WERI-Rb-1 (cell line): Measurements from ENCODE around the gene JAKMIP2.
"Not testable (repeated sequence)": the region's sequence is repeated elsewhere in the genome, so short reads cannot be mapped to it uniquely, and the experiment has no call there.

Source experiments
- DNase-seq: peaks from one replicate; pipeline ENCODE4 v3.0.0-alpha.2; 2020
- H3K27ac ChIP-seq: fragments of 250-450 bp; sonication (Bioruptor Pico); 2 replicates; pipeline ENCODE4 v1.5.1; 2020; ENCODE audit warnings: mild to moderate bottlenecking, moderate library complexity
- H3K27me3 ChIP-seq: fragments of 250-450 bp; sonication (Bioruptor Pico); 2 replicates; pipeline ENCODE4 v1.5.1; 2021; ENCODE audit warnings: mild to moderate bottlenecking, low read depth, moderate library complexity; ENCODE audit not compliant: insufficient read depth, severe bottlenecking
- H3K36me3 ChIP-seq: fragments of 250-450 bp; sonication (Bioruptor Pico); 2 replicates; pipeline ENCODE4 v1.5.1; 2020; ENCODE audit warnings: mild to moderate bottlenecking, moderate library complexity
- H3K4me3 ChIP-seq: 2 replicates; pipeline ENCODE4 v1.5.1; 2011; ENCODE audit warnings: low read depth, mild to moderate bottlenecking, control low read depth, low read length
- H3K9me3 ChIP-seq: fragments of 250-450 bp; sonication (Bioruptor Pico); 2 replicates; pipeline ENCODE4 v1.5.1; 2021; ENCODE audit warnings: mild to moderate bottlenecking, moderate library complexity; ENCODE audit not compliant: severe bottlenecking
- TF ChIP-seq, protein P1 (sequence below): IDR thresholded peaks from 2 replicates; pipeline ENCODE4 v1.5.1; 2011; ENCODE audit warnings: low read depth, mild to moderate bottlenecking, control low read depth, inconsistent platforms, low read length

Gene JAKMIP2

GRCh38 chr5:147554261-147554817, 228.2 kb downstream of the JAKMIP2 start:
- no peak for DNase-seq
- no peak overlapping the region for H3K4me3 ChIP-seq

GRCh38 chr5:147553817-147554216, 228.7 kb downstream of the JAKMIP2 start:
- not testable (repeated sequence) for H3K9me3 ChIP-seq, H3K27ac ChIP-seq, H3K4me3 ChIP-seq, DNase-seq, H3K27me3 ChIP-seq, H3K36me3 ChIP-seq

More at GRCh38 chr5:147554261-147554817, 228.2 kb downstream of the JAKMIP2 start:
- TF ChIP-seq, protein P1, sequence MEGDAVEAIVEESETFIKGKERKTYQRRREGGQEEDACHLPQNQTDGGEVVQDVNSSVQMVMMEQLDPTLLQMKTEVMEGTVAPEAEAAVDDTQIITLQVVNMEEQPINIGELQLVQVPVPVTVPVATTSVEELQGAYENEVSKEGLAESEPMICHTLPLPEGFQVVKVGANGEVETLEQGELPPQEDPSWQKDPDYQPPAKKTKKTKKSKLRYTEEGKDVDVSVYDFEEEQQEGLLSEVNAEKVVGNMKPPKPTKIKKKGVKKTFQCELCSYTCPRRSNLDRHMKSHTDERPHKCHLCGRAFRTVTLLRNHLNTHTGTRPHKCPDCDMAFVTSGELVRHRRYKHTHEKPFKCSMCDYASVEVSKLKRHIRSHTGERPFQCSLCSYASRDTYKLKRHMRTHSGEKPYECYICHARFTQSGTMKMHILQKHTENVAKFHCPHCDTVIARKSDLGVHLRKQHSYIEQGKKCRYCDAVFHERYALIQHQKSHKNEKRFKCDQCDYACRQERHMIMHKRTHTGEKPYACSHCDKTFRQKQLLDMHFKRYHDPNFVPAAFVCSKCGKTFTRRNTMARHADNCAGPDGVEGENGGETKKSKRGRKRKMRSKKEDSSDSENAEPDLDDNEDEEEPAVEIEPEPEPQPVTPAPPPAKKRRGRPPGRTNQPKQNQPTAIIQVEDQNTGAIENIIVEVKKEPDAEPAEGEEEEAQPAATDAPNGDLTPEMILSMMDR: no peak
- Histone ChIP-seq H3K9me3 (no peaks in the 10 kb centered on the region), H3K27me3 (no peaks in the 10 kb centered on the region), H3K36me3 (no peaks in the 10 kb centered on the region), H3K27ac (no peak overlapping the region)

DNA sequence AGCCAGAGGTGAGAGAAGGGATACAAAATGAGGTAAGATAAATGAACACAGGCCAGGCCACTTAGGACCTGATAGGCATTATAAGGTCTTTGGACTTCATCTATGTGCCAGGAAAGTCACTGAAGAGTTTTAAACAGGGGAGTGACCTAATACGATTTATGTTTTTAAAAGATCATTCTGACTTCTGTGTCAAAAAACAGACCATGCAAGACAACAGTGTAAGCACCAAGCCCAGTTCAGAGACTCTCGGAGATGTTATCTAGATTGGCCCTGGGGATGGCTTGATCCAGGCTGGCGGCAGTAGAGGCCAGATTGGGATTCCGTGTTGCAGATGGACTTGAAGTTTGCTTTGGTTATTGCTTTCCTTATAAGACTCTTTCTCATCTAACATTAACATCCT, 229.6 kb downstream of the JAKMIP2 start:
- no peak for DNase-seq
- Histone ChIP-seq H3K27ac (no peak overlapping the region), H3K9me3 (no peaks in the 10 kb centered on the region), H3K27me3 (no peaks in the 10 kb centered on the region), H3K4me3 (no peak overlapping the region), H3K36me3 (no peaks in the 10 kb centered on the region)
- TF ChIP-seq, protein P1: no peak

- no peaks in the 10 kb centered on the region for H3K9me3 ChIP-seq
- no peaks in the 10 kb centered on the region for H3K36me3 ChIP-seq
- no peaks in the 10 kb centered on the region for H3K27me3 ChIP-seq
- H3K4me3 ChIP-seq: no peak overlapping the region
- TF ChIP-seq, protein P1: no peak
- H3K27ac ChIP-seq: no peak overlapping the region
- DNase-seq: no peak
Measured at GRCh38 chr5:147551677-147552076, 230.9 kb downstream of the JAKMIP2 start.

DNA sequence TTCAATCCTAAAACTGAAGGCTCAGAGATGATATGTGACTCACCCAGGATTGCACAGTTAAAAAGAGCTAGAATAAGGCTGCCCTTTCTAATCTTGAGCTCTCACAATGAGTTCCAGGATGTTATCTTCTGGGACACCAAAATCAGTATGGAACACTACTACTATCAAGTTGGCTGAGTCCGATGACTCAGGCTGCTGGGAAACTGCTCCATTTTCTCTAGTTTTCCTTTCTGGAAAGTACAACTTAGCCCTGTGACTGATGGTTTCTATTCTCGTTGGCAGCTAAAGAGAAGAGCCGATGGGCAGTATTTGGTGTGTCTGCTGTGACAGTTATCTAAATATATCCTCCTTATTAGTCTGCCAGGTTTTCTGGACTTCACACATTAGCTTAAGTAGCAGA, 234.8 kb downstream of the JAKMIP2 start:
- no peak for DNase-seq
- H3K4me3 ChIP-seq: no peak overlapping the region
- no peaks in the 10 kb centered on the region for H3K27me3 ChIP-seq
- H3K27ac ChIP-seq: no peak overlapping the region
- no peaks in the 10 kb centered on the region for H3K36me3 ChIP-seq
- TF ChIP-seq, protein P1: no peak
- H3K9me3 ChIP-seq: no peaks in the 10 kb centered on the region

DNA sequence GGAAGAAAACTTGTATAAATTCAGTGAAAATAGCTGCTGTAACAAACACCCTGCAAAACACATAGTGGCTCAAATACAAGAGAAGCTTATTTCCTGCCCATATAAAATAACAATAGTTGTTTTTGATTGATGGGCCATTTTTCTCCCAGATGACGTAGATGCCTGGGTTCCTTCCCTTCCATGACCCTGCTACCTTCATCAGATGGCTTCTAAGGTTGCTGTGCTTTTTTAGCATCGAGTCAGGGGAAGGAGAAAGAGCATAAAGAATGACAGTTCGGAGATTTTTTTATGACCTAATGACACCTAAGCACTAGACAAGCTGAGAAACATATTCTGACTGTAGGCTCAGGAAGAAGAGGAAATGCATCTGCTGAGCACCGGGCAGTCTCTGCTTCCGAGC, 238.0 kb downstream of the JAKMIP2 start:
- TF ChIP-seq, protein P1: no peak
- H3K9me3 ChIP-seq: no peaks in the 10 kb centered on the region
- H3K27ac ChIP-seq: no peak overlapping the region
- no peak overlapping the region for H3K4me3 ChIP-seq
- DNase-seq: no peak
- no peaks in the 10 kb centered on the region for H3K36me3 ChIP-seq
- no peaks in the 10 kb centered on the region for H3K27me3 ChIP-seq
